ENCODE data around the gene PLEKHA5.

Gene PLEKHA5

DNA sequence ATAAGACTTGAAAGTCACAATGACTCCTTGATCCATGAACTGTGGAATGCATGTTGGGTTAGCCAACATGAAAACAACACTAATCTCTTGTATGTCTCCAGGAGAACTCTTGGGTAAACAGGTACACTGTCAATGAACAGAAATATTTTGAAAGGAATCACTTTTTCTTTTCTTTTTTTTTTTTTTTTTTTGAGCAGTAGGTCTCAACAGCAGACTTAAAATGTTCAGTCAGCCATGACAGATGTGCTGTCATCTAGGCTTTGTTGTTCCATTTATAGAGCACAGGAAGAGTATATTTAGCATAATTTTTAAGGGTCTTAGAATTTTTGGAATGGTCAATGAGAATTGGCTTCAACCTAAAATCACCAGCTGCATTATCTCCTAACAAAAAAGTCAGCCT is 2.3 kb upstream of the PLEKHA5 start:
- no peak for DNase-seq (ENCODE audit: extremely low read depth in 1 of 2, low read depth in 1 of 2)

DNA sequence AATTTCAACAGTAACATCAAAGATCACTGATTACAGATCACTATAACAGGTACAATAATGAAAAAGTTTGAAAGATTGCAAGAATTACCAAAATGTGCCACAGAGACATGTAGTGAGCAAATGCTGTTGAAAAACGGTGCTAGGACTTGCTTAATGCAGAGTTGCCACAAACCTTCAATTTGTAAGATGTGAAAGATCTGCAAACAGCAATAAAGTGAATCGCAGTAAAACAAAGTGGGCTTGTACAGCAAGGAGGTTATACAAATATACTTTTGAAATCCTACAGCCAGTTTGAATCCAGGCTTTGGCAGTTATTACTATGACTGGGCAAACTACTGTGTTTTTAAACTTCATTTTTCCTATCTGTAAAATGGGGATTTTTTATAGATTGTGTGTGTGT is 1.0 kb upstream of the PLEKHA5 start:
- no peak for DNase-seq (ENCODE audit: extremely low read depth in 1 of 2, low read depth in 1 of 2)

DNA sequence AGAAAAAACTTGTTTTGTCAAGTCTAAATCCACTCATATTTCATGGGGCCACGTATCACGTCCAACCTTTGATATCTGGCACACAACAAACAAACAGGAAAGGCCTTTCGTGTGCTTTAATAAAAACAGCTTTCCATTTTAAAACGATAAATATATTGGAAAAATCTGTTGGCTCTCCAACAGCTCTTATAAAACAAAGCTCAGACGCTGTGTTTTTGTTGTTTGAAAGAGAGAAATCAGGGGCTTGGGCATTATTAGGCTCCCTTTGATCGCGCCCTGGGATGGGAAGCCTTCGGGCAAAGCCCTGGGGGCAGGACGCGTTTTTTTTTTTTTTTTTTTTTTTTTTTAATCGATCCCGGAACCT is 429 bp upstream of the PLEKHA5 start:
- DNase-seq (ENCODE audit: extremely low read depth in 1 of 2, low read depth in 1 of 2), result no peak

DNA sequence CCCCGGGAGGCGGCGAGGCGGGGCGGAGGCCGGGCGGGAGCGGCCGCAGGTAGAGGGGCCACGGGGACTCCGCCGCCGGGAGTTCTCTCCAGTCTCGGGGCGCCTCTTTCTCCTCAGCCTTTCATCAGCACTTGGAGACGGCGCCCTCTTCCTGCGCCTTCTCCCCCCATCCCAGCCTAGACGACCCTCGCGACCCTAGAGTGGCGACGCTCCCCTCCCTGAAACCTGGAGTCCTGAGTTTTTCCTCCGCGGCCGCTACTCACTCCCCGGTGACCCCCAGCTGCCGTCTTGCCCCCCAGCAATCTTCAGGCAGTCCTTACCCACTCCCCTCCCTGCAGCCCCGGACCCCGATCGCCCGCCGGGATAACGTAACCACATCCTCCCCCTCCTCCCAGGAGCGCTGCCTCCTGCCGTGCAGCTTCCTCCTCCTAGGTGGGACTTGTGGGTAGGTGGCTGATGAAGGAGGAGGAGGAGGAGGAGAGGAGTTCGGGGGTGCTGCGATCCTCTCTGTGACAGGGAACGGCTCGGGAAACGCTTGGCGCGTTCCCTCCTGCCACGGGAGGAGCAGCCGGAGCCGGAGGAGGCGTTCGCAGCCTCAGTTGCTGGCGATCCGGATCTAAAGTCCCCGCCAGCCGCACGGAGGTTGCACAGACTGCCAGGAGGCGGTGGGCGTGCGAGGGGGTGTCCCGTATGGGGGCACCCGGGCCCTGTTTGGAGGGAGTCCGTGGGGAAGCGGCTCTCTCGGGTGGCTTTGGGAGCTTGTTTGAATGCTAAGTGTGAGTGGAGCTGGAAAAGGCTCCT is 891 bp downstream of the PLEKHA5 start:
- DNase-seq (ENCODE audit: extremely low read depth in 1 of 2, low read depth in 1 of 2), result no peak

DNA sequence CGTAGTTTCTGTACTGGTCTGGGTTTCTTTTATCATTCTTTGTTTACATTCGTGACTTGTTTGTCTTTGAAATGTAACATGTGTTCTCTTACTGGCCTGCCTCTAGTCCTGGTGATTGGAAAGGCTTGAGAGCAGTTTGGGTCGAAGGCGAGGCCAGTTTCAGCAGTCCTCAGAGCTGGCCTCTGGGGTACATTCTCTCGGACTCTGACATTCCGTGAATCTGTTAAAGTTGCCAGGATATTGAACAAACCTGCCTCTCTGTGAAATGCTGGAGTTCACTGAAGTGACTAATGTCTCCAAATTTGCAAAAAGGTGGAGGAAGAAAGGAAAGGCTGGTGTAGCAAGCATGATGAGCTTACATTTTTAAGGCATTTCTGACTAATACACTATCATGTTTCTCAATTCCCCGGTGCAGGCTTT is 1.5 kb downstream of the PLEKHA5 start:
- no peak for DNase-seq (ENCODE audit: extremely low read depth in 1 of 2, low read depth in 1 of 2)

DNA sequence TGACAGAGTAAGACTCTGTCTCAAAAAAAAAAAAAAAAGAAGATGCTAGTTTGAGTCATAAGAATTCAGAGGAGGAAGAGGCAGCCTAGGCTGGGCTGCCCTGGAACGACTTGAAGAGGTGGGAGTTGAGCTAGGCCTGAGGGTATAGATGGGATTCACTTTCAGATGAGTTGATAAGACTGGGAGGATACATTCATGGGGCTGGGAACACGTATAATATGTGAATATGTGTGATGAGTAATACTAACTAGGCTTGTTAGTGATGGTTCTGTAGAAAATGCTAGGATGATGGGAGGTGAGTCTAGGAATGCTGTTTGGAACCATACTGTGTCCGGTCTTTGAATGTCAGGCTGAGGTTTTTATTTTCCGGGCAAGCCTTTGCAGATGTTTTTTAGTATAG is 9.0 kb downstream of the PLEKHA5 start:
- DNase-seq (ENCODE audit: extremely low read depth in 1 of 2, low read depth in 1 of 2), result no peak

DNA sequence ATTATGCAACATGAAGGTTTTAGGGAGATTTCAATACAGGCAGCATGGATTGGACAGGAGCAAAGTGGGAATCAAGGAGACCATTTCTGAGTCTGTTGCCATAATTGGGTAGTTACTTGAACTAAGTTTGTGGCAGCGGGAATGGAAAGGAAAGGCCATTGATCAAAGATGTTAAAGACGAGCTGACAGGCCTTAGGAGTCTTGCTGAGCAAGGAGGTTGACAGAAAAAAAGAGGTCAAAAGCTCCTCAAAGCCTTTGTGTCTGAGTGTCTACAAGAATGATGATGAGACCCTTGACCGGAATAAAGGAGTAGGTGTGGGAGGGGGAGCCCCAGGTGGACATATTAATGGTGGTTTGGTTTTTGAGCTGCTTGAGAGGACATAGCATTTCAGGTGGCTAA is 9.4 kb downstream of the PLEKHA5 start:
- no peak for DNase-seq (ENCODE audit: extremely low read depth in 1 of 2, low read depth in 1 of 2)

DNA sequence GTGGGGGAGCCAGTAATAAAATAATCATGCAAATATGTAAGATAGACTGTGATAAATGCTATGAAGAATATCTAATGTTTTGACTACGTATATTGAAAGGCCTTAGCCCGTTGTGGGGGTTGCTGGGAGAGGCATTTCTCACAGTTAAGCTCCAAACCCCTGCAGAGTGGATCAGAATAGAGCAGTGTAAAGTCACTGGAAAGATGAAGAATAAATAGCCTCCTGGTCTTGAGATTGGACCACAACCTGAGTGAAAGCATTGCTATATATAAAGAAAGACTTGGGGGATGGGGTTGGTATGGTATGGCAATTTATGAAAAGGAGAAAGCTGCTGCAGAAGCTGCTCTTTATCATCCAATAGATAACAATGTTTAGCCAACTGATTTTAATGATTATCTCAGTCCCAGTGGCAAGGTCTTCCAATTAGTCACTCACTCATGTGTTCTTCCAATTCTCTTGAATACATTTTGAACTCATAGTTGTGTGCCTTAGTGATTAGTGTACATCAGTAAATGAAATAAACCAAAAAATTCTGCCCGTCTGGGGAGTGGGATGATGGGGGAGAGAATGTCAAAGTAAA is 10.2 kb downstream of the PLEKHA5 start:
- DNase-seq (ENCODE audit: extremely low read depth in 1 of 2, low read depth in 1 of 2), result no peak

DNA sequence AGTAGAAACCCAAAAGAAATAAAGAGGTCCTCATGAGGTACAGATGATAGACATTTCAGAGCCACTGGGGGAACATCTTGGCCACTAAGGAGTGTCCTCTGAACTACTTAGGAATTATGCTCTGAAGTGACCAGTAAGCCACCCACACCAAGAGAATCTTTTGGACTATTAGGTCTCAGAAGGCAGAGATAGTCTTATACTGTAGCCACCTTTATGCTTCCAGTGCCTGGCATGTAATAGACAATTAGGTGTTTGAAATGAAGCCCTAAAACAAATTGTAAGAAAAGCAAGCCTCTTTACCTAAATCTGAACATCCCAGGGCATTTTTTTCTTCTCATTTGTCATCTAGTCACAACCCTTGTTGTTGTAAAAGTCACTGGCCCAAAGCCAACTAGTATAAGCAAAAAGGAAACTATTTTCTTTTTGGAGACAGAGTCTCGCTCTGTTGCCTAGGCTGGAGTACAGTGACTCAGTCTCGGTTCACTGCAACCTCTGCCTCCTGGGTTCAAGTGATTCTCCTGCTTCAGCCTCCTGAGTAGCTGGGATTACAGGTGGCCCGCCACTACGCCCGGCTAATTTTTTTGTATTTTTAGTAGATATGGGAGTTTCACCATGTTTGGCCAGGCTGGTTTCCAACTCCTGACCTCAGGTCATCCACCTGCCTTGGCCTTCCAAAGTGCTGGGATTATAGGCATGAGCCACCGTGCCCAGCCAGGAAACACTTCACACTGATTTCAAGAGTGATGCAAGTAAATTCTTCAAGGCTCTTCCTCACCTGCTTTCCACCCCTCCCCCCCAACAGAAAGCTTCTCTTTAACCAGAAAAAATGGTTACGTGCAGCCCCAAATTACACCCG is 11.1 kb downstream of the PLEKHA5 start:
- DNase-seq (ENCODE audit: extremely low read depth in 1 of 2, low read depth in 1 of 2), result no peak

DNA sequence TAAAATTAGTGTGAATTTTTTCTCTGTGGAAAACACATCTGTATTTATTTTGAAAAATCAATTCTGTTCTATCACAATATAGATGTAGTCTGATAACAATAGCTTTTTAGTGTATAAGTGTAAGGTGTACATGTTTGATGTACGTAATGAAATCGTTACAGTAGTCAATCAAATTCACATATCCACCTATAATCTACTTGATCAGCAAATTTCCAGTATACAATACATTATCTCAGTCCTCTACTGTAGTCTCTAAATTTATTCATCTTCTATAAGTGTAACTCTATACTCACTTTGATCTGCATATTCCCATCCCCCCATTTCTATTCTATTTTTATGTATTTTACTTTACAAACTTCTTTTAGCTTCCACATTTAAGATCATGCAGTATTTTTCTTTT is 13.0 kb downstream of the PLEKHA5 start:
- DNase-seq (ENCODE audit: extremely low read depth in 1 of 2, low read depth in 1 of 2), result no peak

DNA sequence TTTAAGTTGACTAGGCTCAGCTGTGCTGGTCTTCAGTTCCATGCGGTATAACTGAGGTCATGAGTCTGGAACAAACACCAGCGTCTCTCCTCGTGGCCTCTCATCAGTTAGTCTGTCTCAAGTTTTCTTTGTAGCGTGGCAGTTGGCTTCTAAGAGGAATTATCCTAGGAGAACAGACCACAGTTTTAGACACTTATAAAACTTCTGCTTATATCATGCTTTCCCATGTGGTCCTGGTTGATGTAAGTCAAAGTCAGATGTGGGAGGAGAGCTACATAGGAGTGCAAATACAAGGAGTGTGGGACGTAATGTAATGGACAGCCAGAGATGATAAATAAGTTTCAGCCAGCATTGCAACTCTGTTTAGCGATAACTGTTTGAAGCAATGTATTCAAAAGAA is 14.8 kb downstream of the PLEKHA5 start:
- no peak for DNase-seq (ENCODE audit: extremely low read depth in 1 of 2, low read depth in 1 of 2)

DNA sequence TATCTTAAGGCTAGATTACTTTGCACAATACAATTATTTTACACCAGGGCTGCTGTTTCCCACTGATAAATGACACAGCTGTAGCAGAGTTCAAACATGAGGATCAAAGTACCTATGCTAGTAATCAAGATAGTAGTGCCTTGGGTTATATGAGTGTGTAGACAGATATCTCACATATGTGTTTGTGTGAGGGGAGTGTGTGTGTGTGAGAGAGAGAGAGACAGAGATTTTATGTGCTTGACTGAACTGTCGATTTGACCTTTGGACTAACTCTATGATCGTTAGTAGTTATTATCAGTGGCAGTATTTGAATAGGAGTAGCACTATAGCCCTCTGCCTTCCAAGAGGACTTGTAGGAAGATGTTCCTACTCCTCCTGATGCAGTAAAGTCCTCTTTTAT is 15.5 kb downstream of the PLEKHA5 start:
- no peak for DNase-seq (ENCODE audit: extremely low read depth in 1 of 2, low read depth in 1 of 2)

DNA sequence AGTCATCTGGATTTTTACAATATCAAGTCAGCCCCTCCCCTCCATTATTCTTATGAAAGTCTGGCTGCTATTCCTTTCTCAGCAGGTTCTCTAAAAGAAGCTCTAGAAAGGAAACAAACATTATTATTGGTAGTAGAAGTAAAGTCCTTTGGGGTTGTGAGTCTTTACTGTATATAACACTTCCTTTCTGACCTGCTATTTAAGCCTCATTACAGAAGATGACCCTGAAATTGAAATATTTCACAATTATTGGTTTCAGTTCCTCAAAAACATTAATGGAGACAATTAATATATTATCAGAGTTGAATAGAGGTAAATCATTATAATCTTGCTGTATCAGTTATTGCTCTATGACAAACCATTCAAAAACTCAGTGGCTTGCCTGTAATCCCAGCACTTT is 19.3 kb downstream of the PLEKHA5 start:
- DNase-seq (ENCODE audit: extremely low read depth in 1 of 2, low read depth in 1 of 2), result no peak

DNA sequence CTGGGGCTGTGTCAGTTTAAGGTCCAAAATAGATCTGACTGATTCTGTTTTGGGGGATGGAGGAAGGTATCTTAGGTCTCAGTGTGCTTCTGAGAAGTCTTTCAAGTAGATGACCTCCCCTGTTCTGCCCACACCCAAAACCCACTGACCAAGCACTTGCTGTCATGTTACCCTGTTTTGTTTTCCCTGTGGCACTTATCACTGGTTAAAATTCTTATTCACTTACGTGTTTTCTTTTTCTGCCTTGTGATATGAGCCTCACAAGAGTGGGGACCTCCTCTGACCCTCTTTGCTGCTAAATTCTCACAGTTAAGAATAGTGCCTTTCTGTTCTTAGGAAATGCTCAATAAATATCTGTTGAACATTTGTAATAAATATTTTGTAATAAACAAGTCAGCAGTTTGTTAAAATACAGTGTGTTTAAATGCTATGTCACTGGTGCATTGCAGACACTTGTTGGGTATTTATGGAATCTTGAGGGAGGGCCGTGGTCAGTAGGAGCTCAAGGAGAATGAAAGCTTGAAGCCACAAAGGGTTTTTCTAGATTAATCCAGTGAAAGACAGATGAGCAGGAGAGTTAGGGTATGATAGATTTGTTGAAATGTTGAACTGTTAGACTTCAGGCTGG is 20.9 kb downstream of the PLEKHA5 start:
- no peak for DNase-seq (ENCODE audit: extremely low read depth in 1 of 2, low read depth in 1 of 2)

DNA sequence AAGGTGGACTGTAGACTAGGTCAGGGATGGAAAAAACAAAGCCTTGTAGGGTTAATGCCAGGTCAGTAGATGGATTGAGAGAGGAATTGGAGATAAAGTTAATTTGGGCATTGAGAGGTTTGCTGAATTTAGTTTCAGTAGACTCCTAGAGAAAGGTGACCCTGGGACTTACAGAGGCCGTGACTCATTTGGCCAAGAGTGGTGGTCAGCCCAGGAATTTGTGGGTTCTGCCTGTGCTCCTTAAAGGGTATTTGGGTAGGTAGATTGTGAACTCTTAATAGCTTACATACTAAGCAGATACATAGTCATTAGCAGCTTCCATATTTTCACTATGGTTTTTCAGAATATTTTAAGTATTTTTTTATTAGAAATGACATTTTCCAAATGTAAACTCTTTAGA is 21.8 kb downstream of the PLEKHA5 start:
- DNase-seq (ENCODE audit: extremely low read depth in 1 of 2, low read depth in 1 of 2), result no peak

DNA sequence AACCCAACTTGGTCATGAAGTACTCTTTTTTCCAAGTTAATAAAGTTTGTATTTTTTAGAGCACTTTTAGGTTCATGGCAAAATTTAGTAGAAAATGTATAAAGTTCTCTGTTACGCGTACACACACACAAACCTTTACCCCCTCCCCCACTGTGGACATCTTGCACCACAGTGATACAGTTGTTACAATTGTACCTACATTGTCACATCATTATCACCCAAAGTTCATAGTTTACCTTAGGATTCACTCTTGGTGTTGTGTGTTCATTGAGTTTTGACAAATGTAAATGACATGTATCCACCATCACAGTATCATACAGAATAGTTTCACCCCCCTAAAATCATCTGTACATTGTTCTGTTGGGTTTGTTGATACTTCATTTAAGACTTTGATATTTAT is 23.9 kb downstream of the PLEKHA5 start:
- no peak for DNase-seq (ENCODE audit: extremely low read depth in 1 of 2, low read depth in 1 of 2)

DNA sequence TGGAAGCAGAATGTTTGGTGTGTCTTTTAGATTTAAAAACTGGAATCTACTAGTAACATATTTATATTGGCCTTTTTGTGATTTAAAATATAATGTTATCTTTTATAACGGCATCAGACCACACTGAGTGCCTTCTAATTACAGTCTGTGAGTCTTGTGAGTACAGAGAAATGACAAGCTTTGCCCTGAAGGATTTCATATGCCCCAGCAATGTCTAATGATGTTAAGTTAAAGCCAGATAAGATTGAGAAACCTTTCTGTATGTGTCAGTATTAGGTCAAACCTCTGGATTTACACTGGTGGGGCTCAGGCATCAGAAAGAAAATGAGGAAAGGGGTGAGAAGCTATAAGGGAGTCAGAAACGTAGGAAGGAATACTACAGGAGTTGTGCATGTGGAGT is 25.2 kb downstream of the PLEKHA5 start:
- DNase-seq (ENCODE audit: extremely low read depth in 1 of 2, low read depth in 1 of 2), result no peak

DNA sequence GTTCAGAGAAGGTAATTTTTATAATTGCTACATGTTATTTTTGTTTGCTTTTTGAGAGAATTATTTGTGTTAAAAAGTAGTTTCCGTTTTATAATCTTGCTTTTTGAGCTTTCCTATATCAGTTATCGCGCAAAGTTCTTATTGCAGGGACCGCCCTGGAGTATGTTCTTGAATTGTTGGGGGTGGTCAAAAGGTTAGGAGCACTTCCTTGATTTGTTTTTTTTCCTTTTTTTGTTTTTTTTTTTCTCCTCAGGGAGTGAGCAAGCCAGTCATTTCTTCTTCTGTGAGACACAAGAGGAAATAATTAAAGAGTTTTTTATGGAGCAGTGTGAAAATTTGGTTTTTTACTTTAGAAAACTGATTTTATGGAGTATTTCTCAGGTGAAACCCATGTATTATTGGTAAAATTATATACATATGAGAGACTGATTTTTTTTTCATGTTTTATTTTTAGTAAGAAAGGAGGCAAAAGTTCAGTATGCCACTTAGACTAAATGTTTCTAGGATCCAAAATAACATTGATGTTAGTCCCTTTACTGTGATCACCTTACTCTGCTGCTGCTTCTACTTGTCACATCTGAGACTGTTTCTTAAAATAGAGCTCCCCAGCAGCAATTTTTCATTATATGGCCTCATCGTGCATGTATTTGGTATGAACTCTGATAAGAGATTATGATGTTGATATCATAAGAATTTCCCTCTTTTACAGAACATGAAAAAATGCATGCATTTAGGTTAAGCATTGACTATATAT is 26.6 kb downstream of the PLEKHA5 start:
- DNase-seq (ENCODE audit: extremely low read depth in 1 of 2, low read depth in 1 of 2), result no peak

DNA sequence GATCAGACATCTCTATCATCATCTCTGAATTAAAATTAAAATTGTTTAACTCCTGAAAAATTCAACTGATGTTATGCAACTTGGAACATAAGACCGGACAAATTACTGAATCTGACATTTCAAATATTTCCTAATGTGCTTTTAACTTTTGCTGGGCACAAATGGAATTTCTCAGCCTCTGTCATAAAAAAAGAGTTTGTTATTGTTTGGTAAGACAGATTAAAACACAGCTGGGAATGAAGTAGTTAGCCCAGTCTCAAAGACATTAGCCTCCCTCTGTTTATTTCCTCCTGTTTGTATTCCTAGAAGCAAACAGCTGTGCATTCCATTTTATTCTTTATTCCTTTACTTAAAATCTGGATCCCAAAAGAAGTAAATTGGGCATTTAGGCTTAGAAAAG is 29.4 kb downstream of the PLEKHA5 start:
- DNase-seq (ENCODE audit: extremely low read depth in 1 of 2, low read depth in 1 of 2), result no peak

DNA sequence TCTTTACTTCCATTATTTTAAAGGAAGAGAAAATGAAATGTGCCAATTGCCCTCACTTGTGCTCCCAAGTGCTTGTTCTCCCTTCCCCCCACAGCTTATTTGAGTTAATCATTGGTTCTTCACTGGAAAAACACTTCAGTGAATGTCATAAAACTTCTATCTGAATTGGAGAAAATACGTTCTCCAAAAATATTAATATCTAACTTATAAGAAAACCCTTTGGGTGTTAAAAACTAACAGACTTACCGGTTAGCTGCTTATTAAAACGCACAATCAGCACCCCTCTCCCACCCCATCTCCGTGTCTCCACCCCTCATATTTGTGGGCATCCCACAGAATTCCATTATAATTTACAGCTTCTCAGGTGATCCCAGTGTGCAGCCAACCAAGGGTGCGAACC is 31.7 kb downstream of the PLEKHA5 start:
- DNase-seq (ENCODE audit: extremely low read depth in 1 of 2, low read depth in 1 of 2), result no peak

DNA sequence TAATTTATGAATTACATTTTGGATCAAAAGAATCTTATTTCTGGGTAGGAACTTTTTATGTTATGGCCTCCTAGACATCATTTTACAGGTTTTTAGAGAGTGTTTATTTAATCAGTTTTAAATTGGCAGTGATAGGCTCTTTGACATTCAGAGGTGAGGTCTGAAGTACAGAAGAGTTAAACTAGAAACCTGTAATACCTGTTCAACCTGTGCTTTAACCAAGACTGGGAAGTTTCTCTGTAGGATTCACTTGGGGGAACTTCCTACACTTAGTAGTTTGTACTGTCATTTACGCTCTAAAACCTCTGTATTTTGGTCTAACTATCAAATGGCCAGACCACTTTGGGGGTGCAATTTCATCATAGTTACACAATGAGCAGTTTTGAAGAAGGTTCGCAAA is 35.9 kb downstream of the PLEKHA5 start:
- DNase-seq (ENCODE audit: extremely low read depth in 1 of 2, low read depth in 1 of 2), result no peak

Data from stimulated activated CD8-positive, alpha-beta memory T cell treated with anti-CD3 and anti-CD28 coated beads, Interleukin-7, amount 100 ng/mL, for 48 hours (primary cell).